HK-2 (cell line): ENCODE data around the gene AQP1.

Experiments used
- DNase-seq: peaks from one replicate; pipeline ENCODE4 v3.0.0-alpha.2; 2018; ENCODE audit not compliant: unreplicated experiment

The AQP1 gene

DNA sequence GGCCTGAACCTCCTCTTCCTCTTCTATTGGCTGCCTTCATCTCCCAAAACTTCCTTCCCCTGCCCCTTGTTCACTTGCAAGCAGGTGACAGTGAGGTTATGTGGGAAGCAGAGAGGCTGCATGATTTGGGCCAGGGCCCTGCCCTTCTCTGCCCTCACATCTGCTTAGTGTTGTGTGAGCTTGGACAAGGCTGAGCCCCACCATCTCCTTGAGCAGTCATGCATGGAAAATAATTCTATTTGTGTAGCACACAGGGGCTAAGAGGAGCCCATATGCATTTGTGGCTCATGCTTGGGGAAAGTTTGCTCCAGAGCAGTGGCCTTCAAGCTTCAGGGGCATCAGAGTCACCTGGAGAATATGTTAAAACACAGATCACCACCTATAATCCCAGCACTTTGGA, 26.8 kb upstream of the AQP1 start:
- no peak for DNase-seq

DNA sequence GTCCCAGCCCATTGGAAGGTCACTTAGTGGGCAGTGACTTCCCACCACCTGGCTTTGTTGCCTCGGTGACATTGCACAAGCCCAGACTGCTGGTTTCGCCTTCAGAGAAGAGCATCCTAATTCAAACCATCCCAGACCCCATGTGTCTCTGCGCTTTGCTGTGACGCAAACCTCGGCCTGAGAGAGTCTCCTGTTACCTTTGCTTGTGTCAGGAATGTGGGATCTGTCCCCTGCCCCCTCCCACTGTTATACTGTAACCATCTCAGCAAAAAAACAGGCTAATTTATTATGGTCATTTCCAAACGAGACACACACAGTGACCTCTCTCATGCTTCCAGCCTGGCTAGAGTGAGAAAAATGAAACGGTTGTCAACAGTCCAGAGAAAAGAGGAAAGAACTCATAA, 25.0 kb upstream of the AQP1 start:
- no peak for DNase-seq

DNA sequence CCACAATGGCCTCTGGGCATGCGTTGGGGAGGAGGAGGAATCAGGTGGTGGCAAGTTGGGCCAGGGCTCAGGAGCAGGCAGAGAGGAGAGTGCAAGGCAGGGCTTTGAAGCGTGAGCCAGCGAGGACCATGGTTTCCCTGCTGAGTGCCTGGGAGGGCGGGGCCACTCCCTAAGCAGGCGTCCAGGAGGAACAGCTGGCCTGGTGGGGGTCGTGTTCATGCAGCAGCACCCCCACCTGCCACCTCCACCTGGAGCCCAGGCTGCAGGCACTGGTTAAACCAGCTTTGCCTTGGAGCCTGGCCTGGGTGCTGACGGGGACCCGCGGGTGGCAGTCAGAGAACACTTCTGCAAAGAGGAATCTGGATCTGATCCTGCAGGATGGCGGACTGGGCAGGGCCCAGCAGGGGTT, 24.2 kb upstream of the AQP1 start:
- DNase-seq: no peak

DNA sequence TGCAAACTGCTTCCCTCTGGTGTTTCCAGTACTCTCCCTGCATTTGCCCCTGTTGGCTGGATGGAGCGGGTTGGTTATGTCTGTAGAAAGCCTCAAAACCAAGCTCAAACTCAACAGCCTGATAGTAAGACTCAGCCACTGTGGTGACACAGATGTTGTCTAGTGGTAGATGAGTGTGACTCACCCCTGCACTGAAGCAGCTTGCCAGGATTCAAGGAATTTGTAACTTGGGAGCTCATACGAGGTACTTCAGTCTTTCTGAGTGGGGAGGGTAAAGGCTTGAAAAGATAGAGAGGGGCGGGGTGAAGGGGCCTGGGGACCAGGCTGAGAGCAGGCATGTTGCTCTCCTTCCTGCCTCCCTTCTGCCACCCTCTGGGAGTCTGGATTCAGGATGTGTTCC, 22.9 kb upstream of the AQP1 start:
- peak; percentile 29 for DNase-seq

DNA sequence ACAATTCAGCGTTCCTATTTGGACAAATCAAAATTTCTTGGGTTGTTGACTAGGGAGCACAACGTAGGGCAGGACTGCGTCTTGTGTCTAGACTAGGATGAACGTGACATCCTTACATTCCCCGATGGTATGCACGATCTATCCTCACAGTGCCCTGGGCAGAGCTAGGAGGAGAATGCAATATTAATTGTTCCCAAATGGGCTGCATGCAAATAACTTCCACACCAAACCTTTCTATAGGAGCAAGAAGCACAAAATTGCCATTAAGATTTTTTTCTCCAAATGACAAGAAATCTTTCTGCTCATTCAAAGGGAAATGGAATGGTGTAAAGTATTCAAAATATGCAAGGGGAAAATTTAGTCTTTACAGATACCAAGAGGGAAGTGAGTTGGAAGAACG, 21.4 kb upstream of the AQP1 start:
- no peak for DNase-seq

DNA sequence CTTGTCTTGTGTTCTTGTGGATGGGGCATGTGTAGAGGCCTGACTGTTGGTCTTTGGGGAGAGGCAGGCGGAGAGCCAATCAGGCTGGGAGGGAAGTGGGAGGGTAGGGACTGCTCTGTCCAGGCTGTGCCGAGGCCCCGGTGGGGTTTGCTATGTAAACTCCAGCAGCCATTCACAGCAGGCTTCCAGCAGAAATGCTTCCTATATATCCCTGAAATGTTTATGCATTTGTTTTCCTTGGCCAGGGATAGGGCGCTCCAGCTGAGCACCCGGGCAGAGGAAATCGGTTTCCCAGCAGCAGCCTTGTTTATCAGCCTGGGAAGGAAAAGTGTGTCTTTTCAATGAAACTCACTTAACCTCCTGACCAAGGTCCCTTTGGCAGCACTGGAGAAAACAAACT, 18.3 kb upstream of the AQP1 start:
- DNase-seq: no peak

DNA sequence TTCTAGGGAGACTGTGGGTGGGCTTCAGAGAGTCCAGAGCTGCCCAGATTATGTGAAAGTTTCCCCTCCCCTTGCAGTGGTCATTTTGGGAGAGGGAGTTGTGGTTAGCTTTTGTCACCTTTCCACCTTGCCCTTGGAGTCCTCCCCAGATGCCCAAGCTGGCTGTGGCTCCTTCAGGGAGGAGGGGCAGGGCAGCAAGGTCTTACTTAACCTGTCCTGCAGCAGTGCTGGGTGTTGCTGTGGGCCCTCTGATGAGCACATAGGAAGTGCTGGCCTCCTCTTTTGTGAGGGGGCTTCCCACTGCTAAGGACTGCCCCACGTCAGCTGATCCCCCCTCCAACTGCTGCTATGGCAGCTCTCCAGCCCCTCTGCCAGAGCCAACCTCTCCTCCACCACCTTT, 17.6 kb upstream of the AQP1 start:
- DNase-seq: no peak

DNA sequence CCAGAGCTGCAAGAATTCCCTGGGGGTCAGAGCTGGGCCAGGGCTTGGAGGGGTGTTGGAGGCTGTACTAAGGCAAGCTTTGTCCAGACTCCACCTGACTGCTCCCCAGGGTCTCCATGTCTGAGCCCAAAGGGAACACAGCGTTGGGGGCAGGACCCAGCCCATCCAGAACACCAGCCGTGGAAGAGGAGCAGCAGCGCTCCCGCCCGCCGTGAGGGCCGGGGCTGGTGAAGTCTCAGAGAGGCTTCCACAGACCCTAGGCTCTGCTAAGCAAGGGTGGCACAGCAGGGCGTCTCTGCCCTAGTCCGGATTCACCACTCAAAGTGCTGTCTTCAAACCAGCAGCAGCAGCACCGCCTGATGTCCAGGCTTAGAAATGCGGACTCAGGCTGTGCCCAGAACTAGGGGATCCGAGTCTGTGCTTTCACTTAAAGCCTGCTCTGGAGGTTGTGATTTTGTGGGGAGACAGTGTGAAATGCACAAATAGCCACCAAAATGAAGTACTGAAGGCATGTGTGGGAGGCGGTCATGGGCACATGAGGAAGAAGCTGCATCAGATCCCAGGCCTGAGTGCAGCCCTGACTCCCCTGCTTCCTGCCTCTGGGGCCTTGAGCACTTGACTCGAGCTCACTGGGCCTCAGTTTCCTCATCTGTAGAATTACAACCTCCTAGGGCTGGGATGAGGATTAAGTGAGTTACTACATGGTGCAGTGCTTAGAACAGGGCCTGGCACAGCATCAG, 16.6 kb upstream of the AQP1 start:
- no peak for DNase-seq

DNA sequence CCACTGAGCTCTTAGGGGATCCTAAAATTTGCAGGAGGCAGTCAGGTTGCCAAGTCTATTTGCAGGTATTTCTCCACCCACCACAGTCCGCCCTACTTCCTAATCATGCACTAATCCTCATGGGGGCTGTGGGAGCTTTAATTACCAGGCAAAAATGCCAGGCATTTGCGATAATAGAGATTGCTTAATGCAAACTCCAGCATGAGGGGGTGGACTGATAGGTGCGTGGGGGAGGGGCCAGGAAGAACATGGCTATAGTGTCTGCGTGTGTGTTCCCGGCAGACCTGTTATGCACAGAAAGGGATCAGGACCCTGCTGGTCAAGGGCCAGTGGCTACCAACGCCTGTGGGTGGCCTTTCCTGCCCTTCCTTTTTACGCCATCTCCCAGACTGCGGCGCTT, 15.6 kb upstream of the AQP1 start:
- DNase-seq: no peak

DNA sequence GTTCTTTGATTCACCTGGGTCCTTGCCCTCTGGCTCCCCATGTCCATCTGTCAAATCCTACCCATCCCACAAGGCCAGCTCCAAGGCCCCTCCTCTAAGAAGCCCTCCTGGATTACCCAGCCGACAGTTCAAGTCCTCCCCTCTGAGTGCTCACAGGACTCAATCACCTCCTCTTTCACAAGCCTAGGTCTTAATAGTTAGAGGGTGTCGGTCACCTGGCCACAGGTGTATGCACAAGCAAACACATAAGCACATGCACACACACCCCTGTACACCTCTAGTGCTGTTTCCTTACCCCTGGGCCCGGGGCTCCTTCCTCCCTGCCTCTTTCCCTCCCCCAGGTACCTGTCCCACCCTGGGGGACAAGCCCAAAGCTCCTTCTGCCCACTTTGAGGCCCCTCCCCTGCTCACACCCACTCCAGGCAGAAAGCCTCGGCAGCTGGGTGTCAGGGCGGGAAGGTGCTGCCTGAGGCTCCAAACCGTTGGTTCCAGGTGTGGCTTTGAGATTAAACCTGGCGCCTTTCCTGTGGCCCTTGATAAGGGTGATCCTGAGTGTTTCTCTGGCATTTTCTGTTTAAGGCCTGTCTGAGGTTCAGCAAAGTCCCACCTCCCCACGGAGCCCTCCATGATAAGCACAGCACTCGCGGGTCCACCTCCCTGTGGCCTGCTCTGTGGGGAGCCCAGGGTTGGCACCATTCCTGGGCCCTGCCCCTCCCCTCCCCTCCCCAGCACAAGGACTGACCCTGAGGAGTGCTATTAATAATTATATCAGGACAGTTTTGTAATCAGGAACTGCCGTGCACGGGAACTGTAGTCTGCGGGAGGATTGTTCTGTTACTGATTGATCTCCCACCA, 14.6 kb upstream of the AQP1 start:
- DNase-seq: peak; percentile 10

DNA sequence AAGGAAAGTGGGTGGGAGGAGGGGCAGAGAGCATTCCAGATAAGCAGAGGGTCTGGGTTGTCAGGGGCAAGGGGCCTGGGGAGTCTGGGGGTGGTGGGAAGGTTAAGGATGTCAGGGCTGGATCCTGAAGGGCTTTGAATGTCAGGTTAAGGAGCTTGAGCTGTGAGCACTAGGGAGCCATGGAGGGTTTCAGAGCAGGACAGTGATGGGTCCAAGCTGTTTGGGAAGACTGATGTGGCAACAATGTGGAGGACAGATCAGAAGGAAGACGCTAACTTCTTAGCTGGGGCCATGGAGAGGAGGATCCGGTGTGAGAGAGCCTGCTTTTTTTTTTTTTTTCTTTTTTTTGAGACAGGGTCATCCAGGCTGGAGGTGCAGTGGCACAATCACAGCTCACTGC, 13.9 kb upstream of the AQP1 start:
- DNase-seq: no peak

DNA sequence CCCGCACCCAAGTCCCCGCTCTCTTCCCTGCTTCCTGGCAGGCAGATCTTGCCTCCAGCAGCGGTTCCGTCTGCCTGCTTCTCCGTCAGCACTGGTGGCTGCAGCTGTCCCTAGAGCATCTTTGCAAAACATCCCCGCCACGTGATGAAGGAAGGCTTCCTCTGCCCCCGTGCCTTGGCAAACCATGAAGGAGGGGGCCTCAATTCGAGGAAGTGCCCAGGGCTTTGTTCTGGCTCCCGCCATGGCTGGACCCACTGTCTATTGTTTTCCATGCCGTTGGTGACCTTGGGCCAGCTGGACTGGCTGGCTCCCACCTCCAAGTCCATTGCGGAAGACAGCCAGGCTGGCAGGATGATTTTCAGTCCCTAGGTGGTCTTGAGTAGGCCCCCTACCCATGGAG, 13.2 kb upstream of the AQP1 start:
- DNase-seq: no peak

DNA sequence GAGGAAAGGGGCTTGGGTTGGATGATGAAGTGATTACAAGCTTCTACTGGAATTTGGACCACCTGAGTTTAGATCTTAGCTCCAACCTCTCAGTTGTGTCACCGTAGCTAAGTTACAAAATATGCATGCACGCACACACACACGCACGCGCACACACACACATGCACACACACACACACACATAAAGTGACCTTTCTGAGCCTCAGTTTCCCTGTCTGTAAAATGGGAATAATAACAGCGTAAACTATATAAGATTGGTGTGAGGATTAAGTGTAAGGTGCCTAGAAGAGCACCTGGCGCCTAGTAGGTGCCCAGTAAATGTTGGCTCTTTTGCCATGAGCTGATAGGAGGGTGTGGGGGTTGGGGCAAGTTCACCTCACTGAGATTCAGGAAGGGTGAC, 12.6 kb upstream of the AQP1 start:
- DNase-seq: no peak

DNA sequence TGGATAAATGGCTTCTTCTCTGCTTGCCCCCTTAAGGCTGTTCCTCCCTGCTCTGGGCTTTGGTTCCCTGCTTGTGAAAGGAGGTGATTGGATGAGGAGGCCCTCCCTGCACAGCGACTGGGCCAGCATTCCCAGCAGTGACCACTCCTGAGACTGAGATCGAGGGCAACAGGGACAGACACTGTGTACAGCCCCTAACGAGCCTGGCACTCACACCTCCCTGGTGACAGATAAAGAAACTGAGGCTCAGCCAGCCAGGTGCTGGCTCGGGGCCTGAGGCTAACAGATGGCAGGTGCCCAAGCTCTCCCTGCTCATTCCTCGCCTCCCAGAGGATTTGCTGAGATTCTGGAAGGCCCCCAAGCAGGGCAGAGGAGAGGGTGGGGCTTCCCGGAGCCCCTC, 12.0 kb upstream of the AQP1 start:
- DNase-seq: no peak

DNA sequence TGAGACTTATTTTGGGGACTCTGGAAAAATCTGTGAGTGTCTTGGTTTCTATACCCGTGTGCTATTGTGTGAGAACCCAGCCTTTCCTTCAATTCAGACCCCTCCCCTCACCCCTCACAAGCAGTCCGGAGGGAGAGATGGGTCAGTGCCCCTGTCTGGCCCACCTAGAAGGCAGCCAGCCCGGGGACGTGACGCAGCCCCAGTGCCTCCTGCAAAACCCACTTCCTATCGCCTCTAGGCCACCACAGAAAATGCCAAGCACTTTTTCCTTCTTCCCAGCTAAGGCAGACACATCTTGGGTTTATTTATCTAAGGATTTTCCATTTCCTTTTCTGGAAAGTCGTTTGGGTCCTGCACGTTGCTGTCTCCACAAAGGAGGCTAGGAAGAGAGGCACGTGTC, 11.6 kb upstream of the AQP1 start:
- no peak for DNase-seq

DNA sequence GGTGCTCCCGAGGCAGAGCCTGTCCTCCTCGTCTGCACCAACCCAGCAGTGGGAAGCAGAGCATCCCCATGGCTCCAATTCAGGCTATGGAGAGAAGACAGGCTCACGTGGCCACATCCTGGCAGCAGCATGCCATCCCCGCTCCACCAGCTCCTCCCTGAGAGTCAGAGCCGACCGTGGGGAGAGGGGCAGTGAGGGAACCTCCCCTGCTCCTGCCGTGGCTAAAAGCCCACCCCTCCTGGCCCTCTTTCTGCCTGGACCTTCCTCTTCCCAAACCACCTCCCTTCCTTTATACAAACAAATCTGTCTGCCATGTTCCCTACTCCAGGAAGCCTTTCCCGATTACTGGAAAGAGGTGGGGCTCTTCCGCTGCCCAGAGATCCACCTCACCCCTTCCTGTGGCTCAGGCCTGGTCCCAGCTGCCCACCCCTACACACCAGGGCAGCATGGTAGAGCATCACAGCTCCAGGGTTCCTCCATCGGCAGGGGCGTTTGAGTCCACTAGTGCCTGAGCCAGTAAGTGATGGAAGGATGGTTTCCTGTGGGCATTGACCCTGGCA, 10.8 kb upstream of the AQP1 start:
- no peak for DNase-seq

DNA sequence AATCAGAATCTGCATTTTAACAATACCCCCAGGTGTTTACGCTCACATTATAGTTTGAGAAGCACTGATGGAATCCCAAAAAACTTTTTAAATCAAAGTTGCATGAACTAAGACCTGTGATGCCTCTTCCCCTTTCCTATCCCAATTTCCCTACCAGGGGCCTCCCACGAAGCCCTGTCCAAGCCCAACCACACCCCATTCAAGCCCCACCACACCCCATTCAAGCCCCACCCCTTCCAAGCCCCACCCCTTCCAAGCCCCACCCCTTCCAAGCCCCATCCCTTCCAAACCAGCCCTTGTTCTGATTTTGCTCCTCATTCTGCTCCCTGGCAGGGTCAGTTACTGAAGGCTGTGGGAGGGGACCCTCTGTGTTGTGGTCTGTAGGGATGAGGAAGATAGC, 9.8 kb upstream of the AQP1 start:
- no peak for DNase-seq

DNA sequence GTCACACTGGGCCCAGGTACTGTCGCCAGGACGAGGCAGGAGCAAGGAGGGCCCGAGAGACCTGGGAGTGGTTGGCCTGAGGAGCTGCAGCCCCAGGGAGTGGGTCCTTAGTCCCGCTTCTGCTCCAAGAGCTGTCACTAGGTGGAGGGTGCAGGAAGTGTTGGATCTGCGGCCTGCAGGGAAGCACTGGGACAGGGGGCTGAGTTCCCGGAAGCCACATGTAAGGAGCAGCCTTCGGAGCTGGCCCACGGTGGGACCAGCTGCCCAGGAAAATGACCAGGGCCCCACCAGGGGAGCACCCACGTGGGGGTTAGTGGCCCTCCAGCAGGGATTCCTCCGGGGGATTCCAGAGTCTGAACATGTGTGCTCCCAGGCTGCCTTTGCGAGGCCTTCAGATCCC, 9.2 kb upstream of the AQP1 start:
- no peak for DNase-seq

DNA sequence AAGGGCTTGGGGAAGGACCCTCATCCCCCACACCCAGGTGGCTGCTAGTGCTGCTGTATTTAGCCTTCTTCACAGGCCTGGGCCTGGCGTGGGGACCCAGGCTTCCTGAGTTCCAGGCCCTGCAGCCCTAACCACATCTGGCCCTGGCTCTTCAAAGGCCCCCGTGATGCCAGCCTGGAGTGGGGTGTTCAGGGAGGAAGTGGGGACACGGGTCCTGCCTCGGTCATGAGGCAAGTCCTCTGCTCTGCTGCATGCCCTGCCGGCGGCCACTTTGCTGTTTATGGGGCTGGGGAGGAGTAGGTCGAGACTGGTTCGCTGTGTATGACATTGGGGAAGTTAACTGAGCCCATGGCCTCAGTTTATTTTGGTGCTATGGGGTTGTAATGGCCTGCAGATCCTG, 8.5 kb upstream of the AQP1 start:
- no peak for DNase-seq

DNA sequence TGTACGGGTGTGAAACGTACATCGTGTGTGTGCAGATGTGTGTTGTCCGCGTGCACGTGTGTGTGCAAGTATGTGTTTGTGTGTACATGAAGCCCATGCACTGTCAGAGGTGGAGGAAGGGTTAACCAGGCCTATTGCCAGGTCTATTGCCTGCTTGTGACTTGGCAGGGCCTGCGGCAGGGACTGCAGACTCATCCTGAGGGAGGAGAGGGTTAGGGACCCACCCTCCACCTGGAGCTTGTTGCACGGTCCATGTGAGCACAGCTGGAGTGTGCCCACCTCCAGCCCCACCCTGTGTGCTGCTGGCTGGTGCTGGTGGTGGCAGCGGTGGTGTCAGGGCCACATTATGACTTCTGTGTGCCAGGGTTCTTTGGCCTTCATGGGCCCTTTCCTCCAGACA, 7.1 kb upstream of the AQP1 start:
- no peak for DNase-seq

DNA sequence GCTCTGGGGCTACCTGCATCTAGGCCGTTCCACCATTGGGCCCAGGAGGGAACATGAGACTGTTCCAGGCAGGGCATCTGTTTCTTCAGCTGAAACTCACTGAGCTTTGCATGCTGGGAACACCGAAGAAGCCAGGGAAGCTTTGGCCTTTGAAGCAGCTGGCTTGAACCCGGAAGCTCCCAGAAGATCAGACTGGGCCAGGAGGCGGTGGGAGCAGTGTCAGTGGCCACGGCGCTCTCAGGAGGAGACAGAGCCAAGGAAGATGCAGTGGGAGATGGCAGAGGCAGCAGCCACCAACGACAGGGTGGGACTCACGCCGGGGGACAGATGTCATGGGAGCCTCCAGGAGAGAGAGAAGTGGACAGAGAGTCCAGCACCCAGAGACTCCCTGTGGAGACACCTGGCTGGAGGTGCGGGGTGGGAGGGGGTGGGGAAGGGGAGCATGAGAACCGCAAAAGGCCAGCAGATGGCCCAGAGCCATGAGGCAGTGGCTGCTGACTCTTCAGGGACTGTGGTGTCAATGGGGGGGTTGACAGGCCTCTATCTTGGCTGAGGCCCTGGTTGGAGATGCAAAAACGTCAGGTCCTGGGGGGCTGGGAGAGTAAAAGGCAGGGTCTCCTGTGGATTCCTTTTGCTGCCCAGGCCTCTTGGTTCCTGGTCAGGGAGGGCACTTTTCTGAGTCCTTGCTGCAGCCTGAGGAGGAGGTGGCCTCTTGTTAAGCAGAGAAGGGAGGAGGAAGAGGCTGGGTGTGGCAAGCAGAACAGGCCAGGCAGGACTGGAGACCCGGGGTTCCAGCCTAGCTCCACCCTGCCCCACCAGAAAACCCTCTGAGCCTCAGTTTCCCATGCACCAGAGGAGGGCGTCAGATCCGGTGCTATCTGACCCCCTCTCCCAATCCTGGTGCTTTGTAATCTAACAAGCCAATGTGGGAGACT, 6.3 kb upstream of the AQP1 start:
- no peak for DNase-seq

DNA sequence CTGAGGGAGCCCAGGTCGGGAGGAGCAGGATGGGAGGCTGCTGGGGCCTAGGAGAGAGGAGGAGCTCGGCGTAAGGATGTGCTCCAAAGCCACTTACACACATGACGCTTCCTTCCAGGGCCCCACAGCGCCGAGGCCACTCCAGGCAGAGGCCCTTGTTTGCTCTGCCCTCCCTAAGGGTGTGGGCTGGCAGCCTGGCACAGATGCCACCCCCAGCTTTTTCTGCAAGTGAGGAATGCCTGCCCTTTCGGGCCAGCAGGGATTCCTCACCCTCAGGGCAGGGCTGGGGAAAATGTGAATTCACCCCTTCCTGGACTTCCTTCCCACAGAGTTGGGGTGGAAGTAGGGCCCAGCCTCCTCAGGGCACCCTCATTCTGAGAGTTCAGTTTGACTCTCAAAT, 5.6 kb upstream of the AQP1 start:
- no peak for DNase-seq
